Stimulated activated CD4-positive, alpha-beta T cell treated with anti-CD3 and anti-CD28 coated beads, Interleukin-12 subunit alpha, Interleukin-12 subunit beta, amount 100 ng/mL, for 48 hours (primary cell): ENCODE measurements around the gene TFIP11.

Experiments used
- DNase-seq, 3 donors: peaks; one replicate each; pipeline ENCODE4 v3.0.0-alpha.2; 2020; ENCODE audit warnings: low read depth in 2 of 3, low spot score in 1 of 3

TFIP11 gene

GRCh38 chr22:26479792-26480610 is 32.3 kb downstream of the TFIP11 start:
- DNase-seq, result no peak

GRCh38 chr22:26479043-26479791 is 33.1 kb downstream of the TFIP11 start:
- no peak for DNase-seq

DNA sequence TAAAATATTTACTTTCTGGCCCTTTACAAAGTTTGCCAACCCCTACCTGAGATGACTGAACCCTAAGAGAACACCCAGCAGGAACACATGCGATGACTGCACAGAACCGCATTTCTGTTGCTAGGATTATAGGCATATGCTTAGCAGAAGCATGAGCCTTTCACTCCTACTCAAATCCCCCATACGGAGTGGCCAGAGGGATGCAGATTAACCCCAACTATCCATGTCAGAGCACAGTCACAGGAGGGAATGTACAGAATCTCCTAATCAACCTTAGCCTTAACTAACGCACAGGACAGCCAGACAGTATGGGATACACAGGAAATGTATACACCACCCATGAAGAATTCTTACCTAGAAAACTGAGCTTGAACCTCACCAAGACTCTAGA is 34.9 kb downstream of the TFIP11 start:
- no peak for DNase-seq

- DNase-seq, result no peak
Measured at GRCh38 chr22:26476705-26477340, 35.5 kb downstream of the TFIP11 start.

DNA sequence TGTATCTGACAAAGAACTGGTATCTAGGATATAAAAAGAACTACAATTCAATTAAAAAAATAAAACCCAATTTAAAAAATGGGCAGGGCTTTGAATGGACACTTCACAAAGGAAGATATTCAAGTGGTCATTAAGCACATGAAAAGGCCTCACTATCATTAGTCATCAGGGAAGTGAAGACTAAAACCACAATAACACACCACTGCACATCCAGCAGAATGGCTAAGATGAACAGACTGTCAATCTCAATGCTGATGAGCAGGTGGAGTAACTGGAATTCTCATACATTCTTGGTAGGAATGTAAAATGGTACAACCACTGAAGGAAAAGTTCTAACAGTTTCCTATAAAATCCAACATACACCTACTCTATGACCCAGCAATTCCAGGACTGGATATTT is 37.6 kb downstream of the TFIP11 start:
- no peak for DNase-seq

DNA sequence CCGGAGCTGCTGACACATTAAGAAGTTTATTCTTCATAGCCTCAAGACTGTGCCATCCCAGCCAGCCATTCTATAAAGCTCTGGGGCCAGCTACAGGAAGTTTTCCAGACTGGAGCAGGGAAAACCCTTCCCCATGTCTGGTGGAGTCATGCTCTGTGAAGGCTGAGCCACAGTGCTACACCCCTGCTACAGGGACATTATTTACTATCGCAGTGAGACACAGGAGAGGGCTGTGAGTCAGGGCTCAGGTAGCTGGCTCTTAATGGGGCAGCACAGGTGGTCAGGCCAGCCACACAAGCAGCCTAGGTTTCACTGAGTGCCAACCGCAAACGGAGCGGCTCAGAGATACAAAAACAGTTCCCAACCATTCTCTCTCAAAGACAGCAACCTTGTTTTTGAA is 40.8 kb downstream of the TFIP11 start:
- no peak for DNase-seq

- DNase-seq, result no peak
Measured at GRCh38 chr22:26470807-26471206, 41.5 kb downstream of the TFIP11 start.

DNA sequence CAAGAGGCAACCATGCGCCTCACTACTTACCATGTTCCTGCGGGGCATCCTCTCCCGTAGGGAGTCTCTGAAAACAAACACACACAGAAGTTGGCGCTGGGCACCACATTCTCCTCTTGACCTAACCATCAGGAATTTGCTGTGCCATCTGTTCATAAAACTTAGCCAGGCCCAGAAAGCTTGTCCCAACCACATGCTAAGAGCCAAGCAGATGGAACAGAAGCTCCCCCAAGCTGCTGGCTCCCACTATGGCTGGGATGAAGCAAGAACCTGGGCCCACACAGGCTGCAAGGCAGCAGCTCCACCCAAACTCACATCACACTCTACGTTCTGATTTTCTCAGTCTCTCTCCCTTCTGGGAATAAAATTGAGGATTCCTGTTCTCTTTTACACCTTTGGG is 46.1 kb downstream of the TFIP11 start:
- no peak for DNase-seq

DNA sequence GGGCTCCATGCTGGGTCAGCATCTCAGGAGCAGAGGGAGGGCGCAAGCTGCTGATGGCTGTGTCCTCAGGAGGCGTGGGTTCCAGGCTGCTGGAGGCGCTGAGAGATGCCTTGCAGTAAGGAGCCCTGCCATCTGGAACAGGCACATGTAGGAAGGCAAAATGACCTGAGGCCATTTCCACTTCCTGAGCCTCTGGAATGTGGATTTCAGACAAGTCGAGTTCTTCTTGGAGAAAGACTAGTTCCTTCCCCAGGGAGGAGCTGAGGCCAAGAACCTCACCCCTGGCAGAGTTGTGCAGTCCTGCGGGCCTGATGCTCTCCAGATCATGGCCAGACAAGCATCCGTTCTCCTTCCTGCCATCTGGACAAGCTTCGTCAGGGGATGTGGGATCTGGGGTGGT is 48.0 kb downstream of the TFIP11 start:
- no peak for DNase-seq

GRCh38 chr22:26463688-26464087 is 48.6 kb downstream of the TFIP11 start:
- no peak for DNase-seq

- DNase-seq, result no peak
Measured at GRCh38 chr22:26463101-26463661, 49.1 kb downstream of the TFIP11 start.

- no peak for DNase-seq
Measured at GRCh38 chr22:26462641-26463040, 49.6 kb downstream of the TFIP11 start.

GRCh38 chr22:26462051-26462450 is 50.2 kb downstream of the TFIP11 start:
- no peak for DNase-seq

- peak in 2 of 3 donors; percentile 16 to 31 for DNase-seq
Measured at GRCh38 chr22:26461188-26461810, 51.0 kb downstream of the TFIP11 start.

DNA sequence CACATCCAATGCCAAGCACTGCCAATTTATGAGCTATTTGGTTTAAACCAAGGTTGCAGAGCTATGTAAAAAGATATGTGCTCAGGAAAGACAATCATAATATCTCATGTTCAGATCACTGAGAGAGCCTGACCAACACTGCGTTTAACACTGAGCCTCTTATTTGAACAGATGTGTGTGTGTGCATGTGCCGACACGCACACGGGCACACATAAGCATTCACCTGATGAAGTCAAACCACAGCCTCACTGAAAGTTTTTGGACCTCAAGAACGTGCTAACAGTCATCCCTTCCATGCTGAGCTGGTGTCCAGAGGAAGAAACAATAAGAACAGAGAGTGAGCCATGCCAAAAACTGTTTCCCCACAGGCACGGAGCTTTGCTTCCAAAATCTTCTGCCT is 52.1 kb downstream of the TFIP11 start:
- DNase-seq, result no peak

- no peak for DNase-seq
Measured at GRCh38 chr22:26457661-26458272, 54.5 kb downstream of the TFIP11 start.

DNA sequence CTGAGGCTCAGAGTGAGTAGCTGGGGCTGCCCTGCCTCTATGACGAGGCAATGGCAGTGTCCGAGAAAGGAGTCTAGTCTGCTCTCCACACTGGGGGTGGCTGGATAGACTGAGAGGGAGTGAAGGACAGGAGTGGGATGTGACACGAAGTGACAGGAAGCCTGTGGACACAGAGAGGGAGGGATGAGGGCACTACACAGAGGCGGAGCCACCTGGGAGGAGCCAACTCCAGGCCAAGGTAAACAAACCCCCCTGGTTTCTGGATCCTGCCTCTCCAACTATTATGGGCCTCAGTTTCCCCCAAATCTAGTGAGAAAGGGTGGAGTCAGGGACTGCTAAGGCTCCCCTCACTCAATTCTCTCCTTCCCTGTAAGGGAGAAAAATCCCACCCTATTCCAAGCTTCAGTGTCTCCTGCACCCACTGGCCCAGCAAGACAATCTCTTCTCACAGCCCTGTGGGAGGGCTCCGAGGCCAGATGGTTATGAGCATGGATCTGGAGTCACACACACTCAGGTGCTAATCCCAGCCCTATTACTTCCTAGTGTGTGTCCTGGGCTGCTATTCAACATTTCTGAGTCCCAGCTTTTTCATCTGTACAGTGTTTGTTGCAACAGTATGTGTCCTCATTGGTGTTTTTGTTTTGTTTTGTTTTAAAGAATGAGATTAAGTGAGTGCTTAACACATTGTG is 58.3 kb downstream of the TFIP11 start:
- DNase-seq, result no peak

DNA sequence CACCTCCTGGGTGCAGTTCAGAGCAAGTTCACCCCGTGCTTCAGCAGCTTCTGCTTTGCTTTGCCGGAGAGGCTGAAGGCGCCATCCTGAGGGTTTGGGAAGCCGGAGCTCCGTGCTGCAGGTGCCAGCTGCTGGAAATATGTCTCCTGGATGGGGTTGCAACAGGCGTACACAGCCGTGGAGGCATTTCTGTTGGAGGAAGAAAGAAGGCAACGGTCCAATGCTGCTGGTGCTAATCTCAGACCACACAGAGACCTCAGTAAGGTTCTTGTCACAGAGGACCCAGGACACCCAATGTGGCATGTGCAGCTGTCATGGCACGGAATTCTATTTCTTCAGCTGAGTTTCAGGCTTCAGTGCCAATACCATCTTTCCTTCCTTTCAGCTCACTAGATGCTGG is 59.1 kb downstream of the TFIP11 start:
- no peak for DNase-seq

- DNase-seq, result no peak
Measured at GRCh38 chr22:26452236-26453016, 59.8 kb downstream of the TFIP11 start.
